Neural cell (in vitro differentiated cells): ENCODE measurements around the gene KITLG. TPM values are rescaled to one million over a fixed set of nuclear protein-coding genes. Genes with fewer than 3 reads are reported as not detected.
"Not testable (repeated sequence)": the region's sequence is repeated elsewhere in the genome, so short reads cannot be mapped to it uniquely, and the experiment has no call there.

ENCODE experiments used
- H2AFZ ChIP-seq: fragments of 200-600, 300-800 bp; sonication (generic), shearing (Covaris generic); 2 replicates; pipeline ENCODE4 v1.6.0; 2014; ENCODE audit warnings: low read depth, mild to moderate bottlenecking, antibody characterized with exemption, low read length, moderate library complexity
- H3F3A ChIP-seq: fragments of 200-600 bp; shearing (Covaris generic); 2 replicates; pipeline ENCODE4 v1.6.1; 2016; ENCODE audit warnings: mild to moderate bottlenecking, moderate library complexity, mixed read lengths, antibody characterized with exemption, low read length; ENCODE audit not compliant: insufficient read depth, poor library complexity, severe bottlenecking
- H3K27ac ChIP-seq: fragments of 200-600, 300-800 bp; sonication (generic), shearing (Covaris generic); 2 replicates; pipeline ENCODE4 v1.5.1; 2014; ENCODE audit warnings: mild to moderate bottlenecking, low read length, moderate library complexity
- H3K27me3 ChIP-seq: fragments of 300-800, 200-600 bp; sonication (generic), shearing (Covaris generic); 2 replicates; pipeline ENCODE4 v1.6.0; 2014; ENCODE audit warnings: mild to moderate bottlenecking, low read depth, low read length, moderate library complexity; ENCODE audit not compliant: insufficient read depth
- H3K36me3 ChIP-seq: fragments of 300-800, 200-600 bp; sonication (generic), shearing (Covaris generic); 2 replicates; pipeline ENCODE4 v1.5.1; 2014; ENCODE audit warnings: mild to moderate bottlenecking, antibody characterized with exemption, low read length, moderate library complexity; ENCODE audit not compliant: insufficient read depth
- H3K4me2 ChIP-seq: fragments of 300-800, 200-600 bp; sonication (generic), shearing (Covaris generic); 2 replicates; pipeline ENCODE4 v1.6.0; 2014; ENCODE audit warnings: mild to moderate bottlenecking, low read length
- H3K4me3 ChIP-seq: fragments of 300-800, 200-600 bp; sonication (generic), shearing (Covaris generic); 2 replicates; pipeline ENCODE4 v1.5.1; 2014; ENCODE audit warnings: mild to moderate bottlenecking, low read length, moderate library complexity
- H3K79me2 ChIP-seq: fragments of 200-600 bp; shearing (Covaris generic); replicated peaks from 2 replicates; pipeline ENCODE4 v1.6.0; 2014; ENCODE audit warnings: mild to moderate bottlenecking, low read length, moderate library complexity; ENCODE audit not compliant: insufficient read depth
- H3K9ac ChIP-seq: fragments of 300-800, 200-600 bp; sonication (generic), shearing (Covaris generic); 2 replicates; pipeline ENCODE4 v1.6.1; 2016; ENCODE audit warnings: mild to moderate bottlenecking, low read length, mixed read lengths
- H3K9me2 ChIP-seq: fragments of 200-600 bp; shearing (Covaris generic); 2 replicates; pipeline ENCODE4 v1.6.1; 2016; ENCODE audit warnings: mild to moderate bottlenecking, low read length, mixed read lengths; ENCODE audit not compliant: insufficient read depth
- H3K9me3 ChIP-seq: fragments of 200-600, 300-800 bp; sonication (generic), shearing (Covaris generic); 2 replicates; pipeline ENCODE4 v1.6.1; 2016; ENCODE audit warnings: mild to moderate bottlenecking, mixed run types, low read length, moderate library complexity, mixed read lengths
- H4K20me1 ChIP-seq: fragments of 200-600 bp; shearing (Covaris generic); 2 replicates; pipeline ENCODE4 v1.6.1; 2016; ENCODE audit warnings: mild to moderate bottlenecking, mixed run types; ENCODE audit not compliant: insufficient read depth
- EP300 ChIP-seq: fragments of 450-650 bp; conservative IDR thresholded peaks from 2 replicates; pipeline ENCODE4 v1.6.1; 2014; ENCODE audit warnings: antibody characterized with exemption, mild to moderate bottlenecking, moderate library complexity; ENCODE audit not compliant: poor library complexity, severe bottlenecking
- EZH2 ChIP-seq: fragments of 200-600, 300-800 bp; shearing (Covaris generic), sonication (generic); IDR thresholded peaks from 2 replicates; pipeline ENCODE4 v1.6.1; 2014; ENCODE audit warnings: antibody characterized with exemption, low read length, borderline replicate concordance, mild to moderate bottlenecking; ENCODE audit not compliant: insufficient read depth, poor library complexity, severe bottlenecking
- MXI1 ChIP-seq: fragments of 450-650 bp; conservative IDR thresholded peaks from 2 replicates; pipeline ENCODE4 v1.6.1; 2014; ENCODE audit warnings: antibody characterized with exemption, mild to moderate bottlenecking; ENCODE audit not compliant: poor library complexity, severe bottlenecking
- POLR2AphosphoS5 ChIP-seq: IDR thresholded peaks from 2 replicates; pipeline ENCODE4 v1.6.1; 2012
- RAD21 ChIP-seq: fragments of 450-650 bp; conservative IDR thresholded peaks from 2 replicates; pipeline ENCODE4 v1.6.1; 2014; ENCODE audit warnings: antibody characterized with exemption, mild to moderate bottlenecking, moderate library complexity
- SMC3 ChIP-seq: fragments of 450-650 bp; conservative IDR thresholded peaks from 2 replicates; pipeline ENCODE4 v1.6.1; 2014; ENCODE audit warnings: antibody characterized with exemption, mild to moderate bottlenecking, moderate library complexity; ENCODE audit not compliant: poor library complexity
- TAF1 ChIP-seq: IDR thresholded peaks from 2 replicates; pipeline ENCODE4 v1.6.1; 2012; ENCODE audit warnings: low read depth
- polyA plus RNA-seq: library from polyadenylated mRNA; depleted of rRNA; stranded (reverse); fragments of >200 nt; gene quantifications from 2 replicates; pipeline ENCODE4 v1.2.3, GENCODE V29; 2014
- TF ChIP-seq, protein P1 (sequence below): IDR thresholded peaks from 2 replicates; pipeline ENCODE4 v1.6.1; 2012; ENCODE audit warnings: borderline replicate concordance
- TF ChIP-seq, protein P2 (sequence below): fragments of 450-650 bp; IDR thresholded peaks from 2 replicates; pipeline ENCODE4 v1.5.1; 2014; ENCODE audit warnings: antibody characterized with exemption, mild to moderate bottlenecking, moderate library complexity; ENCODE audit not compliant: poor library complexity, severe bottlenecking

Gene KITLG
- polyA plus RNA-seq, 1 donor from 2014 or later: 6.2 TPM

DNA sequence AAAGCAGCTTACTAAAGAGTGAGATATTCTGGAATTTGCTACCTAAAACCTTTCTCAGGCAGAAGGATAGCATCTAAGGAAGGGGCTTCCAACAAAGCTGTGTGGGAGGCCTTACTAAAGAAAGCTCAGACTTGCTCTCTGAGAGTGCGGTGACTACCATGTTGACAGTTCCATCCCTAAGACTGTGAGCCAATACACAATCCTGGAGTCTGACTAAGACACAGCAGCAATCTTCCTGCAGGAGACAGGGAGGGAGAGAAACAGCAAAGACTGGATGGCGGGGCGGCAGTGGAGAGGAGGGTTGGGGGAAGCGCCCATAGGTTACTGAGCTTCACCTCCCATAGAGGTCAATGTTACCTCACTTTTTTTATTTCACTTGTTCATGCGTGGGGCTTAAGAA is 70.9 kb downstream of the KITLG start:
- H3K27me3 ChIP-seq: no peaks in the 10 kb centered on the region
- no peaks in the 10 kb centered on the region for H4K20me1 ChIP-seq
- H3F3A ChIP-seq: no peaks in the 10 kb centered on the region
- no peak for TF ChIP-seq SMC3
- no peak for TF ChIP-seq POLR2AphosphoS5
- TF ChIP-seq MXI1: no peak
- no peak for TF ChIP-seq EZH2
- TF ChIP-seq, protein P1, sequence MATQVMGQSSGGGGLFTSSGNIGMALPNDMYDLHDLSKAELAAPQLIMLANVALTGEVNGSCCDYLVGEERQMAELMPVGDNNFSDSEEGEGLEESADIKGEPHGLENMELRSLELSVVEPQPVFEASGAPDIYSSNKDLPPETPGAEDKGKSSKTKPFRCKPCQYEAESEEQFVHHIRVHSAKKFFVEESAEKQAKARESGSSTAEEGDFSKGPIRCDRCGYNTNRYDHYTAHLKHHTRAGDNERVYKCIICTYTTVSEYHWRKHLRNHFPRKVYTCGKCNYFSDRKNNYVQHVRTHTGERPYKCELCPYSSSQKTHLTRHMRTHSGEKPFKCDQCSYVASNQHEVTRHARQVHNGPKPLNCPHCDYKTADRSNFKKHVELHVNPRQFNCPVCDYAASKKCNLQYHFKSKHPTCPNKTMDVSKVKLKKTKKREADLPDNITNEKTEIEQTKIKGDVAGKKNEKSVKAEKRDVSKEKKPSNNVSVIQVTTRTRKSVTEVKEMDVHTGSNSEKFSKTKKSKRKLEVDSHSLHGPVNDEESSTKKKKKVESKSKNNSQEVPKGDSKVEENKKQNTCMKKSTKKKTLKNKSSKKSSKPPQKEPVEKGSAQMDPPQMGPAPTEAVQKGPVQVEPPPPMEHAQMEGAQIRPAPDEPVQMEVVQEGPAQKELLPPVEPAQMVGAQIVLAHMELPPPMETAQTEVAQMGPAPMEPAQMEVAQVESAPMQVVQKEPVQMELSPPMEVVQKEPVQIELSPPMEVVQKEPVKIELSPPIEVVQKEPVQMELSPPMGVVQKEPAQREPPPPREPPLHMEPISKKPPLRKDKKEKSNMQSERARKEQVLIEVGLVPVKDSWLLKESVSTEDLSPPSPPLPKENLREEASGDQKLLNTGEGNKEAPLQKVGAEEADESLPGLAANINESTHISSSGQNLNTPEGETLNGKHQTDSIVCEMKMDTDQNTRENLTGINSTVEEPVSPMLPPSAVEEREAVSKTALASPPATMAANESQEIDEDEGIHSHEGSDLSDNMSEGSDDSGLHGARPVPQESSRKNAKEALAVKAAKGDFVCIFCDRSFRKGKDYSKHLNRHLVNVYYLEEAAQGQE: no peak
- no peak for TF ChIP-seq RAD21
- TF ChIP-seq, protein P2, sequence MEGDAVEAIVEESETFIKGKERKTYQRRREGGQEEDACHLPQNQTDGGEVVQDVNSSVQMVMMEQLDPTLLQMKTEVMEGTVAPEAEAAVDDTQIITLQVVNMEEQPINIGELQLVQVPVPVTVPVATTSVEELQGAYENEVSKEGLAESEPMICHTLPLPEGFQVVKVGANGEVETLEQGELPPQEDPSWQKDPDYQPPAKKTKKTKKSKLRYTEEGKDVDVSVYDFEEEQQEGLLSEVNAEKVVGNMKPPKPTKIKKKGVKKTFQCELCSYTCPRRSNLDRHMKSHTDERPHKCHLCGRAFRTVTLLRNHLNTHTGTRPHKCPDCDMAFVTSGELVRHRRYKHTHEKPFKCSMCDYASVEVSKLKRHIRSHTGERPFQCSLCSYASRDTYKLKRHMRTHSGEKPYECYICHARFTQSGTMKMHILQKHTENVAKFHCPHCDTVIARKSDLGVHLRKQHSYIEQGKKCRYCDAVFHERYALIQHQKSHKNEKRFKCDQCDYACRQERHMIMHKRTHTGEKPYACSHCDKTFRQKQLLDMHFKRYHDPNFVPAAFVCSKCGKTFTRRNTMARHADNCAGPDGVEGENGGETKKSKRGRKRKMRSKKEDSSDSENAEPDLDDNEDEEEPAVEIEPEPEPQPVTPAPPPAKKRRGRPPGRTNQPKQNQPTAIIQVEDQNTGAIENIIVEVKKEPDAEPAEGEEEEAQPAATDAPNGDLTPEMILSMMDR: no peak
- H2AFZ ChIP-seq: no peak overlapping the region
- no peaks in the 10 kb centered on the region for H3K36me3 ChIP-seq
- no peak overlapping the region for H3K27ac ChIP-seq
- no peak overlapping the region for H3K9ac ChIP-seq
- H3K4me3 ChIP-seq: no peak overlapping the region
- H3K79me2 ChIP-seq: no peaks in the 10 kb centered on the region
- H3K9me3 ChIP-seq: no peaks in the 10 kb centered on the region
- H3K4me2 ChIP-seq: no peak overlapping the region
- H3K9me2 ChIP-seq: no peaks in the 10 kb centered on the region

DNA sequence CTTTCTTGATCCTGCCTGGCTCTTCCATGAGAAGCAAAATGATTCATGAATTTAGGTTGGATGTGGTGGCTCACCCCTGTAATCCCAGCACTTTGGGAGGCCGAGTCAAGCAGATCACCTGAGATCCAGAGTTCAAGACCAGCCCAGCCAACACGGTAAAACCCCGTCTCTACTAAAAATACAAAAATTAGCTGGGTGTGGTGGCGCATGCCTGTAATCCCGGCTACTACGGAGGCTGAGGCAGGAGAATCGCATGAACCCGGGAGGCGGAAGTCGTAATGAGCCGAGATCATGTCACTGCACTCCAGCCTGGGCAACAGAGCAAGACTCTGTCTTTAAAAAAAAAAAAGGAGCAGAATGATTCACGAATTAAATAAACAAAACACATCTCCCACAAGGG is 72.4 kb downstream of the KITLG start:
- not testable (repeated sequence) for H3K9ac ChIP-seq, H3K4me3 ChIP-seq

GRCh38 chr12:88507270-88507669 is 73.0 kb downstream of the KITLG start:
- H3K79me2 ChIP-seq: no peaks in the 10 kb centered on the region
- H3K9me3 ChIP-seq: no peaks in the 10 kb centered on the region
- no peaks in the 10 kb centered on the region for H3K36me3 ChIP-seq

More for the DNA sequence above, 72.4 kb downstream of the KITLG start:
- H3F3A ChIP-seq, H2AFZ ChIP-seq, H3K9me2 ChIP-seq, H3K27me3 ChIP-seq, H4K20me1 ChIP-seq, H3K79me2 ChIP-seq, H3K36me3 ChIP-seq, H3K9me3 ChIP-seq, H3K27ac ChIP-seq, H3K4me2 ChIP-seq: not testable (repeated sequence)

More at GRCh38 chr12:88507270-88507669, 73.0 kb downstream of the KITLG start:
- Histone ChIP-seq H3K4me3 (no peak overlapping the region), H3K4me2 (no peak overlapping the region), H3K9me2 (no peaks in the 10 kb centered on the region), H3K27me3 (no peaks in the 10 kb centered on the region), H3K9ac (no peak overlapping the region), H4K20me1 (no peaks in the 10 kb centered on the region), H3F3A (no peaks in the 10 kb centered on the region), H2AFZ (no peak overlapping the region), H3K27ac (no peak overlapping the region)
- TF ChIP-seq MXI1 (no peak), EZH2 (no peak), SMC3 (no peak), RAD21 (no peak), TAF1 (no peak), EP300 (no peak), POLR2AphosphoS5 (no peak)
- TF ChIP-seq, protein P1: no peak
- TF ChIP-seq, protein P2: no peak
